Smooth muscle cell of the brain vasculature (primary cell): ENCODE measurements around the gene USP22.

Experiments
- DNase-seq: peaks from one replicate; pipeline ENCODE4 v3.0.0-alpha.2; 2012; ENCODE audit warnings: low read depth, low spot score

USP22 gene

GRCh38 chr17:20952183-20952582 is 90.6 kb downstream of the USP22 start:
- no peak for DNase-seq
